Measurements from ENCODE around the gene SPATA45. TPM values are rescaled to one million over a fixed set of nuclear protein-coding genes. Genes with fewer than 3 reads are reported as not detected.

SPATA45 gene
- total and polyA plus RNA-seq, 2 of the 8 experiments (the other 6 are each of a cell fraction or from before 2014, with no cell fraction given): 0.21 to 0.65 TPM

DNA sequence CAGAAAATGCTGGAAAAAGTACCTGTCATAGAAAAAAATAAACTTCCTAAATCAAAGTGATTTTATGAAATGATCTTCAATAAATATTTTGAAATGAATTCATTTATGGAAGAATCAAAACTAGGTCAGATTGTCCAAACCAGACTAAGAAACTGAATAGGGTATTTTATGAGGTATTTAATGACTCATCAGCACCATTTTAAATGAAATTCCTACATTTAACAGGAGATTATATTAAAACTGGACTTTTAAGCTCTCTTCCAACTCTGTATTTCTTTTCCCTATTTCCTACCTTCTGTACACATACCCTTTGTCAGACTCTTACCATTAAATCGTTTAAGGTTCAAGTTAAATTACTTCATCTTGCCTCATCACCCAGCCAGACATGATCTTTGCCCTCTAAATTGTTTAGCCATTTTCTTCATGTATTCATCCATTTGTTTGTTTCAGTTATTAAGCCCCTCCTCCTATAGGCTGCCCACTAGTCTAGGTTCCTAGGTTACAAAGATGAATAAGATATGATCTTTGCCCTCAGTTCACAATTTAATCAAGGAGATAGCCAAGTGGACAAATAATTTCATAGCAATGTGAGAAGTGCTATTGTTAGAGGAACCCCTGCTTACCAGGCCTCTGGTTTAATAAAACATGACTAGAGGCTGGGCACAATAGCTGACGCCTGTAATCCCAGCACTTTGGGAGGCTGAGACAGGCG is 30.7 kb downstream of the SPATA45 start:
- no peak overlapping the region for H3K18ac ChIP-seq (ENCODE audit: extremely low read depth, low read length)
- H3K79me2 ChIP-seq (ENCODE audit: control insufficient read depth in 1 of 2, insufficient read depth in 2 of 2, low read length in 2 of 2): no peaks in the 10 kb centered on the region
- no peaks in the 10 kb centered on the region; a peak in 1 of 8 replicates for H3K36me3 ChIP-seq (ENCODE audit: control insufficient read depth in 2 of 4, insufficient read depth in 4 of 4, low read length in 3 of 4)
- H3K9me3 ChIP-seq (ENCODE audit: insufficient read depth in 2 of 2, low read depth in 1 of 2, low read length in 1 of 2): no peaks in the 10 kb centered on the region
- no peak overlapping the region for H2BK20ac ChIP-seq (ENCODE audit: low read length)
- no peak overlapping the region for H3K9ac ChIP-seq (replicated peaks in 1 of 4; ENCODE audit: extremely low read depth in 1 of 4, low read depth in 3 of 4, low read length in 3 of 4)
- no peak overlapping the region for H2AK5ac ChIP-seq (ENCODE audit: low read depth, low read length)
- no peaks in the 10 kb centered on the region; a peak in 1 of 7 replicates for H3K4me1 ChIP-seq (replicated peaks in 1 of 4; ENCODE audit: control insufficient read depth in 3 of 4, insufficient read depth in 4 of 4, low read length in 3 of 4)
- no peaks in the 10 kb centered on the region for H3K79me1 ChIP-seq (ENCODE audit: low read depth, low read length)
- H2BK15ac ChIP-seq (ENCODE audit: low read length): no peak overlapping the region
- H3K56ac ChIP-seq (replicated peaks; ENCODE audit: insufficient read length, low read depth, low read length): no peak overlapping the region
- H3K23ac ChIP-seq (ENCODE audit: insufficient read length): no peak overlapping the region
- no peak overlapping the region for H2BK5ac ChIP-seq (ENCODE audit: low read depth, low read length)
- ChIA-PET POLR2A (ENCODE audit: partially characterized antibody) (interaction anchor here (1.3 to 1.5 kb wide), 2 partner anchors 58 to 75 kb away, joined by 3 read pairs; no protein-coding TSS in a partner anchor), CTCF (ENCODE audit: partially characterized antibody) (interaction anchor here (0.5 to 1.6 kb wide), 3 partner anchors 14 to 137 kb away, joined by 3 to 4 read pairs (median 3); no protein-coding TSS in a partner anchor)
- no peak overlapping the region for H3K4me2 ChIP-seq (ENCODE audit: insufficient read depth in 1 of 2, low read depth in 2 of 2, low read length in 2 of 2)
- no peak for TF ChIP-seq CBX8 (IDR thresholded peaks at IDR 0.05; ENCODE audit: borderline replicate concordance, low read depth, low read length)
- TF ChIP-seq BRCA1 (IDR thresholded peaks at IDR 0.05; ENCODE audit: low read depth, low read length): no peak
- TF ChIP-seq RNF2 (IDR thresholded peaks at IDR 0.05; ENCODE audit: borderline replicate concordance, low read depth, low read length, missing control alignments, poor library complexity, severe bottlenecking): no peak
- no peak for TF ChIP-seq CHD1 (IDR thresholded peaks at IDR 0.05; ENCODE audit: low read depth, low read length)
- no peak for TF ChIP-seq CREB1 (IDR thresholded peaks at IDR 0.05)
- TF ChIP-seq RAD21 (IDR thresholded peaks at IDR 0.05 in 1 of 2, conservative IDR thresholded peaks at IDR 0.05 in 1 of 2; ENCODE audit: low read depth in 2 of 2, low read length in 2 of 2): no peak
- no peak for TF ChIP-seq ZNF274 (IDR thresholded peaks at IDR 0.05; ENCODE audit: borderline replicate concordance, extremely low read depth, low read length)
- no peak for TF ChIP-seq CBX5 (IDR thresholded peaks at IDR 0.05; ENCODE audit: low read depth, low read length)
- TF ChIP-seq RFX5 (IDR thresholded peaks at IDR 0.05; ENCODE audit: borderline replicate concordance, low read depth, low read length): no peak
- FAIRE-seq (no peak), DNase-seq (ENCODE audit: low read depth in 1 of 2, low spot score in 2 of 2) (no peak)
- H2AFZ ChIP-seq (ENCODE audit: low read length): no peak overlapping the region
- H3K27me3 ChIP-seq (replicated peaks in 1 of 4; ENCODE audit: control insufficient read depth in 3 of 4, extremely low read depth in 1 of 4, insufficient read depth in 3 of 4, low read length in 3 of 4): no peaks in the 10 kb centered on the region
- H3K4me3 ChIP-seq (ENCODE audit: extremely low read depth in 1 of 4, insufficient read depth in 2 of 4, low read depth in 3 of 4, low read length in 4 of 4): no peak overlapping the region
- no peak overlapping the region for H4K91ac ChIP-seq (replicated peaks; ENCODE audit: insufficient read length, low read length)
- no peak overlapping the region for H2BK12ac ChIP-seq (ENCODE audit: low read depth, low read length)
- no peak overlapping the region for H2BK120ac ChIP-seq (replicated peaks; ENCODE audit: low read depth, low read length)
- no peak overlapping the region for H3K14ac ChIP-seq (ENCODE audit: insufficient read length)
- WGBS, 2 experiments (ENCODE audit: extremely low coverage in 1 of 2, insufficient coverage in 1 of 2, insufficient read length in 1 of 2, insufficient replicate concordance in 2 of 2, low coverage in 1 of 2, low lambda C conversion rate in 2 of 2, missing lambda C conversion rate in 1 of 2): 90% methylated on average over 3 of the region's 3 CpGs; no CpG with 5 or more reads in 1 of the 2 experiments
- no peak overlapping the region for H3K4ac ChIP-seq (replicated peaks; ENCODE audit: insufficient read length, low read depth, low read length)
- no peak overlapping the region for H4K8ac ChIP-seq (ENCODE audit: extremely low read depth, insufficient read depth, low read length)
- H4K20me1 ChIP-seq (replicated peaks in 1 of 2; ENCODE audit: control insufficient read depth in 1 of 2, insufficient read depth in 2 of 2, low read length in 2 of 2): no peaks in the 10 kb centered on the region
- H3K27ac ChIP-seq (ENCODE audit: low read depth, low read length): no peak overlapping the region
- no peaks in the 10 kb centered on the region for H3K23me2 ChIP-seq (ENCODE audit: low read depth, low read length)
- H4K5ac ChIP-seq (ENCODE audit: insufficient read length, low read depth, low read length): no peak overlapping the region

Data from H1 (cell line).